T-helper 2 cell treated with Interferon-gamma antibody and Interleukin-4, amounts not matched to agents 100 ng/mL and 5 ng/mL, for 36 hours (primary cell): ENCODE measurements around the gene VANGL2. TPM values are rescaled to one million over a fixed set of nuclear protein-coding genes. Genes with fewer than 3 reads are reported as not detected.

Experiments
- intact Hi-C: fragments of 100-400 bp; cut with micrococcal nuclease; formaldehyde crosslinking; loops from one replicate; pipeline ENCODE4 v1.15.1; 2023
- total RNA-seq: library from RNA; stranded (reverse); gene quantifications from 2 replicates; pipeline ENCODE4 v1.2.3, GENCODE V29; 2022

VANGL2 gene
- total RNA-seq, 1 donor from 2014 or later, result not detected

DNA sequence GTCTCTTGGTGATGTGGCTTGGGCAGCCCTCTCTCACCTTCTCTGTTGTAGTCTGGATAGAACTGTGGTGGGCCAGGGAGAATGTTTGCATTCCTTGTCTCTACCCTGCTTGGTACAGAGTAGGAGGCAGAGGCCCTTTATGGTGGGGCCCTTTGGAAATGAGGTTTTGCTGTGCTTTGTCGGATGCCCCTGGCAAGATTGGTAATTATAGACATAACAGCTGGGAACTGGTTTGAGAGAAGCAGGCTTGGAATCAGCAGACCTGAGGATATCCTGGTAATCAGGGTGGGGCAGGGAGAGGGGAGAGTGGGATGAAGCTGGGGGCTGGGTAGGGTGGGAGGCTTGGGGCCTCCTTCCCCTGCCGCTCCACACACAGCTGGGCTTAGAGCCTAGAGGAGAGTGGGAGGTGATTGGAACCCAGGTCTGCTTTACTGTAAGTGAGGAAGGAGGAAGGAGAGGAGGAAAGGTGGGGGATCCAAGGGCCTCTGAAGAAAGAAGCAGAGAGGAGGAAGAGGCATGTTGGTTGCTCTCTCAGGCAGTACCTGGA is 5.0 kb downstream of the VANGL2 start:
- intact Hi-C loops, result no loop called here

DNA sequence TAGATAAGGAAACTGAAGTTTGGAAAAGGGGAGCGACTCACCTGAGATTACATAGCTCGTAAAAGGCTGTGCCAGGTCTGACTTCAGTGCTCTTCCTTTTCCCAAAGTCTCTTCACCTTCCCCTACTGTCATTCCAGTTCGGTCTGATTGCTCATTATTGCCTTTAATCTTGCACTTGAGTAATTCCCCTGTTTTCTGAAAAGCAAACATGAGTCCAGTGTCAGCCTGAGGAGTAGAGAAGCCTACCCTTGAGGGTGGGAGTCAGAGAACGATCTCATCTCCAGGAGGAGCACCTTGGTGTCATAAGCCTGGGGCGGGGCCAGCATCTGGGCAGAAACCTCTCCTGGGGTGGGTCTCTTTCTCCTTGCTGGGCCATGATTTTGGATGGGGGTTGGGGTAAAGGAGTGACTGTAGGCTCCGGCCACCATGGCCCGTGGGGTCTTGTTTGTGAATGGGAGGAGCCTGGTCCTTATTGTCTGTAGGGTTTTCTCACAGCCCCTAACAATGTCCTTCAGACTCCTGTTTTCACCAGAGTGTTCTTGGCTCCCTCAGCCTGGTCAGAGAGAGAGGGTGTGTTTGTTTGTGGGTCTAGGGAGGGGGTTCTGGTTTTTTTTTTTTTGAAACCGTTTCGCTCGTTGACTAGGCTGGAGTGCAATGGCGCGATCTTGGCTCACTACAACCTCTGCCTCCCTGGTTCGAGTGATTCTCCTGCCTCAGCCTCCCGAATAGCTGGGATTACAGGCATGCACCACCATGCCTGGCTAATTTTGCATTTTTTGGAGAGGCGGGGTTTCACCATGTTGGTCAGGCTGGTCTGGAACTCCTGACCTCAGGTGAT is 6.0 kb downstream of the VANGL2 start:
- intact Hi-C loops, result no loop called here

DNA sequence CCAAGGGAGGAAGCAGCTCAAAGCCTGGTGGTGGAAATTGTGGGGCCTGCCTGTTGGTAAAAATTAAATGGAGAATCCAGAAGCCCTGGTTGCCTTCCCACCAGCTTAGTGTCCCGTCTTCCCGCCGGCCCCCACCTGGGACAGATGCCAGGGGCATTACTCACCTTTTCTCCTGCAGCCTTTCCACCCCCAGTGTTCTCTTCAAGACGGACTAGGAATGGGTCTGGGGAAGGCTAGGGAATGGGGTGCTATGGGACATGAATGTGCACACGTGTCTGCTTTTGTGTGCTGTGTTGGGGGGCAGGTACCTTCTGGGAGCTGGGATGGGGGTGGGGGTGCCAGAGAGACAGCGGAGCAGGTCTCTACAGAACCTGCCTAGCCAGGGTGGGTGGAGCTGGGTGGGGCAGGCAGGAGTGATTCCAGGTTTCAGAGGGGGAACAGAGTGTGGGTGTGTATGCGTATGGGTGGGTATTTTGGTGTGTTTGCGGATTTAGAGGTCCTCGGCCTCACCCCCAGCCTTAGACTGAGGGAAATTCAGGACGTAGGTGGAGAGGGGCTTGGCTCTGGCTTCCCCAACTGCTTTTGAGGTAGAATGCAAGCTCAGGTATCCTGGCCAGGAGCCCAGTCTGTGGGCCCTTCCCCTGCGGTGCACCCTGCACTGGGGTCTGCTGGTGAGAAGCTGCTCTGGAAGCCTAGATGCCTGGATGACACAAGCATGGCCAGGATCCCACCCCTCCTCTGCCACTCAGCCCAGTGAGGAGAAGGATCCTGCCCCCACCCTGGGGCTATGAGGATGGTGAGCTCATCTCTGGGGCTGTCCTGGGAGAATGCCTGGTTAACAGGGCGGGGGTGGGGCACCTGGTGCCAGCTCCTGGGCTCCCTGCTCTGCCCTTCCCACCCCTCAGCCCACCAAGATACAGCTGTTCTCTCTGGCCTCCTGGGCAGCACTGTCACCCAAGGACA is 7.8 kb downstream of the VANGL2 start:
- intact Hi-C loops, result no loop called here

DNA sequence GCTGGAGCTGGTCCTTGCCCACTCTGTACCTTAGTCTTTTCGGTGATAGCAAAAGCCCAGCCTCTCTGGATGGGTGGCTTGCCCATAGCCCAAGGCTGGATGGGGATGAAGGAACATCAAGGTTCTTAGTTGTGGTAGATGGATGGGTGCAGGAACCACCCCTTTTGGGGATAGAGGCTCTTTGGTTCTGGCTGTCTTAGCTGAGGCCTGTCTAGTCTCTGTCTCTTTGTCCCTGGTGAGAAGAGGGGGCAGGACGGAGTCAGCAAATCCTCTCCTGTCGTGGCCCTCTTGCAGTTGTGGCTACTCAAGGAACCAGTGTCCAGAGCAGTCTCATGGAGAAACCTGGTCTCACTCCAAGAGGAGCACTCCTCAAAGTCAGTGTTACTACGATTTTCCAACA is 8.5 kb downstream of the VANGL2 start:
- intact Hi-C loops, result no loop called here

DNA sequence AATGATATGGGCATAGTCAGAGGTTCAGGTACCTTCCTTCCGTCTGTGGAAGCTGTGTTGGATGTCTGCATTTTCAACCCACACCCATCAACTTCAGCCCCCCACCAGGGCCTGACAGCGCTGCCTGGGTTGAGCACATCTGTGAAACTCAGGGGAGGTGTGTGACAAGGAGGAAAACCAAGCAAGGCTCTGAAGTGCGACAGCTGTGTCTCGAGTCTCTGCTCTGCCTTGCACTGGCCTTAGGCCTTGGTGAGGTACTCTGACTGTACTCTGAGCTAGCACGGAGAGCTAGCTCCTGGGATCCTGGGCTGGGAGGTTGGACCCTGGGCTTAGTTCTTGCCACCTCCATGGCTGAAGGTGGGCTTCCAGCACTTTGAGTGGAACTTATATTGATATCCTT is 9.1 kb downstream of the VANGL2 start:
- intact Hi-C loops, result no loop called here

DNA sequence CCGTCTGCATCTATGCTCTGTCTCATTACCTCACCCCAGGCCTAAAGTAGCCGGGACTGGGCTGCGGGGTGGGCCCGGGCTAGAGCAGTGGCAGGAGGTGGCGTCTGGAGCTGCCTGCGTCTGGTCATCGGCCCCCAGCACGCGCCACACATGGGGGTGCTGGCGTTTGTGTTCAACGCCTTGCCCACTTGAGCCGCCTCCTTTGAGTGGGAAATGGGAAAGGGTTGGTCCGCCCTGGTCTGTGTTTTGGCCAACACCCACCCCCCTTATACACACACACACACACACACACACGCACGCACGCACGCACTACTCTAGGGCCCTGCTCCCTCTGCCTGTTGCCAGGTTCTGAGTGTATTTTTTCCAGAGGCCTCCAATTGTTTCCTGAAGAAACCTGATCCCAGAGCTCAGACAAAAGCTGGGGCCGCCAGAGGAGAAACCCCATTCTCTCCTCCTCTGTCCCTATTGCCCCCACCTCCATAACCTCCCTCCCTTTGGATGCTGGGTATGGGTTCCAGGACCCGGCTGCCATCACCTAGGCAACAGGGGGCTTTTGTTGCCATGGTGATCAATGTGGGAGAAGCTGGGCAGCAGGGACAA is 10.1 kb downstream of the VANGL2 start:
- intact Hi-C loops, result no loop called here

DNA sequence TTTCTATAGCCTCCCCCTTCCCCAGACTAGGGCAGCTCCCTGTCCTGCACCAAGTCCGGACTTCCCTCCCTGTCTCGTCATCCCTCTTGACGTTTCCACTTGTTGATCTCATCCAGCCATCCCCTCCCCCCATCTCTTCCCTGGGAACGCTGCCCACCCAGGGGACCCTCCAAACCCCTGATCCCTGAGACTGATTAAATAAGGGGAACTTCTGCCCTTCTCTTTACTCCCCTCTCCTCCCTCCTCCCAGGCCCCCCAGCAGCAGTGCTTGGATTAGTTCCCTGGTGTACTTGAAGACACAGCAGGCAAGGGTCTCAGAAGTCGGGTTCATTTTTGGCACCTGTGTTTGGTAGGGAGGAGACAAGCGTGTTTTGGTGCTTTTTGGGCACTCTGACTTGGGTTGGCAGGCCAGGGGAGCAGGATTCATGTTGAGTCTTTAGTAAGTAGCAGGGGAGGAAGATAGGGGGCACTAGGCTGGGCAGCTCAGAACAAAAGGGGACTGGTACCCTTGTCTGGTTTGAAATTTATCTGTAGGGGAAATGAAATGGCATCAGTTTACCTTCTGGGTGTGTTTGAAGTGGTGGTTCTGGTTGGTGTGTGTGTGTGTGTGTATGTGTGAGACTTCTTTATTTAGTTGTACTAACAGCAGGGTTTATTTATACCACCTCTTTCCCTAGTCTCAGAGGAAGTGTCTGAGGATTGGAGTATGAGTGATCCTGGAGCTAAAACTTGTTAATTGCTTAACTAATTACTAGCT is 11.1 kb downstream of the VANGL2 start:
- intact Hi-C loops, result no loop called here

DNA sequence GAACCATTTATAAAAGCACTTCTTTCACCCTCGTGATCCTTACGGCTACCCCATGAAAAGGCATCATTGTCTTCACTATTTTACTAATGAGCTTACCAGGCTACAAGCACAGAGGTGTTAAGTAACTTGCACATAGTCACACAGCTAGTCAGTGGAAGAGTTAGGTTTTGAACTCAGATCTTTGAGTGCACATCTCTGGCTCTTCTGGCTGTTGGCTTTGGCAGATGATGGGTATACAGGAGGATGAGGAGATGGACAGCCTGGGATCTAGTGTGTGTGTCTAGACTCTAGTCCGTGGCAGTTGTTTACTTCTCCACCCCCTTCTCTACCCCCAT is 11.6 kb downstream of the VANGL2 start:
- intact Hi-C loops, result no loop called here

DNA sequence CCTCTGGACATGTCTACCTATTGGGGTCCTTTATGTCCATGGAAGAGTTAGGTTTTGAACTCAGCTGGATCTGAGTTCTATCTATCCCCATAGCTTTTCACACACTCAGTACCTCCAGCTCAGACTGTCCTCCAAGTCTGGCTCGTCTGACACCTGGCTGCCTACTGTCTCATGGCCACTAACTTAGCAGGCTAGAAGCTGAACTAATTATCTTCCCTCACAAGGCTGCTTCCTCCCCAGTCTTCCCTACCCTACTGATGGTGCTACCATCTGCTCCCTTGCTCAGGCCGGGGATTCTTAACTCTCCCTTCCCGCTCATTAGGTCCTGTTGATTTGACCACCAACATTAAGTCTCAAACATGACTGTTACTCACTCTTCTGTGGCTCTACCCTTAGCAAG is 13.4 kb downstream of the VANGL2 start:
- intact Hi-C loops, result no loop called here

DNA sequence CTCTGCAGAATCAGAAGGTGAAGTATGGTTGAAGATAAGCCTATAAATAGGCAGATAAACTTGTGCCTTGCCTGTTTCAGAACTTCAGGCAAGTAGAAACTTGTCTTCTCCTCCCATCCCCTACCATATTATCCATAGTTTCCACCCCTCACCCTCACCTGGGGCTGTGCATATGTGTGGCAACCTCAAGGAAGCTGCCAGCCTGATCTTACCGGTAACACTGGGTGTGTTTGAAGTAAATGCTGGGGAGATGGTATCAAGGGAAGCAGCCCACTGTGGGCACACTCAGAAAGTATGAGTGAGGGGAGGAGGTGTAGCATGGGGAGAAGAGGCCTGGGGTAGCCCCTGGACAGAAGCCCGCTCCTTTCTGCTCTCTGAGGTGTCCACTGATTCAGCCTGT is 14.5 kb downstream of the VANGL2 start:
- intact Hi-C loops, result no loop called here

DNA sequence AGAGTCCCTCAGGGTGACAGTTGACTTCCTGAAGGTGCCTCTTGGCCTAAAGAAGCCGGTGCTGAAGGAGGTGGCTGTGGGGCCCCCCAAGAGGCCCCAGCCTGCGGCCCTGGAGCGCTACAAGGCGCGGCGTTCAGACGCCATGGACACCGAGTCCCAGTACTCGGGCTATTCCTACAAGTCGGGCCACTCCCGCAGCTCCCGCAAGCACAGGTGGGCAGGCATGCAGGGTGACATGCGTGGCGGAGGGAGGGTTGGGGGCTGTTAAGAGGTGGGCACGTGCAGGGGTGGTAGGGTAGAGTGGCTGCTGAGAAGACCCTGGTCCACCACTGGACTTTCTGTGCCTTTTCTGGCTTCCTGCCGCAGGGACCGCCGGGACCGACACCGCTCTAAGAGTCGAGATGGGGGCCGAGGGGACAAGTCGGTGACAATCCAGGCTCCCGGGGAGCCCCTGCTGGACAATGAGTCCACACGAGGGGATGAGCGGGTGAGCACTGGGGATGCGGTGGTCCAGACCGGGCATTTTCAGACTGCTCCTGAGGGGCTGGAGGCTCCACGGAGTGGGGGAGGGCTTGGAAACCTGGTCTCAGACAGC is 15.4 kb downstream of the VANGL2 start:
- intact Hi-C loops, result no loop called here

DNA sequence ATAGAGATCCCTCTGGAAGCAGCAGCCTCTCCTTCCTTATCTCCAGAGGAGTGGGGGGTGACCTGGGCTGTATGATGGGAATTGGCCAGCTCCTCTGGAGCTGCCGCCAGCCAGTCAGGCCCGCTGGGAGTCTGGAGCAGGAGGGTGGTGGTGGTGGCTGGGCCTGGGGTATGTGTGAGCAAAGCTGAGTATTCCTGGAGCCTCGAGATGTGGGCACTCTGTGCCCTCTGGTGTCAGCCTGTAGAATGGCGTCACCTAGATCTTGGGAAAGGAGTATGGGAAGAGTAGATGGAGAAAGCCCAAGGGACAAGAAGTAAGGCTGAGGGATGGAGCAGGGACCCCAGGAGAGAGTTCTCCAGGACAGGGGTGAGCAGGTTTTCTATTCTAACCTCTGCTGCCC is 16.0 kb downstream of the VANGL2 start:
- intact Hi-C loops, result no loop called here

DNA sequence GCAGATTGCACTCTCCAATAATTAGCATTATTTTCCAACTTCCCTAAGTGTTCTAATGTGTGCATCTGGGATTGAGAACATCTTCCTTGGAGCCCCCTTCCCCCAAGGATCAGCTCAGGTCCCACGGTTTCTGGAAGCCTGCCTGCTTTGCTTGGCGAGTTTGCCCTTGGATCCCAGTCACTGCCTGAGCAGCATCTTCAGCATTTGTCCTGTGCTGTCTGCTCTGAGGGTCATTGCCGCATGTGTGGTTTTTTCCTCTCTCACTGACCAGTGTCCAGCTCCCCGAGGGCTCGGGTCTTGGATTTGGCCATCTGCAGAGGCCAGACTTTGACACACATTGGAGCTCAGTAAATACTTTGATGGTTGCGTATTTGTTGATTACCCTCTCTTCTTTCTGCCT is 18.1 kb downstream of the VANGL2 start:
- intact Hi-C loops, result no loop called here

DNA sequence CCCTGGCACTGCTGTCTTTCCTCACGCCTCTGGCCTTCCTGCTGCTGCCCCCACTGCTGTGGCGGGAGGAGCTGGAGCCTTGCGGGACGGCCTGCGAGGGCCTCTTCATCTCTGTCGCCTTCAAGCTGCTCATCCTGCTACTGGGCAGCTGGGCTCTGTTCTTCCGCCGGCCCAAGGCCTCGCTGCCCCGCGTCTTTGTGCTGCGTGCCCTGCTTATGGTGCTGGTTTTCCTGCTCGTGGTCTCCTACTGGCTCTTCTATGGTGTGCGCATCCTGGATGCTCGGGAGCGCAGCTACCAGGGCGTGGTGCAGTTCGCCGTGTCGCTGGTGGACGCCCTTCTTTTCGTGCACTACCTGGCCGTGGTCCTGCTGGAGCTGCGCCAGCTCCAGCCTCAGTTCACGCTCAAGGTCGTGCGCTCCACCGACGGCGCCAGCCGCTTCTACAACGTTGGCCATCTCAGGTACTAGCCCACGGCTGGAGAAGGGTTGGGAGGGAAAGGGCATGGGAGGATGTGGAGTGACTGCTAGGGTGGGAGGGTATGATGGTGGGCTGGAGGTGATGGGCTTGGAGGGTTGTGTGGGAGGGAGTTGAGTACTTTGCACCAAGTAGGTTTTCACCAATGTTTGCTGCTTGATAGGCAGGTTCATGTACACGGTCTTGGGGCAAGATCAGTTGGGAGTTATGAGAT is 18.9 kb downstream of the VANGL2 start:
- intact Hi-C loops, result no loop called here

DNA sequence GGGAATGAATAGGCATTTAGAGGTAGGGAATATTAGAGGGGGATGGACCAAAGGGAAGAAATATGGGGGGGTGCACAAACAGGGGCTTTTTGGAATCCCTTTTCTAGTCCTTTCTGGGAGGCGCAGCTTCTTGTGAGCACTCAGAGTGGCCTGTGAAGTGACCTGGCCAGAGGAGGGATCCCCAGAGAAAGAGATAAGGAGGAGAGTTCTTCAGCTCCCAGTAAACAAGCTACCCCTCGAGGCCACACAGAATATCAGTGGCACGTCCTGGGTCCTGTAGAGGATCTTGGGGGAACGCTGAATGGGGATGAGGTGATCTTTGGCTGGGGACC is 19.4 kb downstream of the VANGL2 start:
- intact Hi-C loops, result no loop called here

DNA sequence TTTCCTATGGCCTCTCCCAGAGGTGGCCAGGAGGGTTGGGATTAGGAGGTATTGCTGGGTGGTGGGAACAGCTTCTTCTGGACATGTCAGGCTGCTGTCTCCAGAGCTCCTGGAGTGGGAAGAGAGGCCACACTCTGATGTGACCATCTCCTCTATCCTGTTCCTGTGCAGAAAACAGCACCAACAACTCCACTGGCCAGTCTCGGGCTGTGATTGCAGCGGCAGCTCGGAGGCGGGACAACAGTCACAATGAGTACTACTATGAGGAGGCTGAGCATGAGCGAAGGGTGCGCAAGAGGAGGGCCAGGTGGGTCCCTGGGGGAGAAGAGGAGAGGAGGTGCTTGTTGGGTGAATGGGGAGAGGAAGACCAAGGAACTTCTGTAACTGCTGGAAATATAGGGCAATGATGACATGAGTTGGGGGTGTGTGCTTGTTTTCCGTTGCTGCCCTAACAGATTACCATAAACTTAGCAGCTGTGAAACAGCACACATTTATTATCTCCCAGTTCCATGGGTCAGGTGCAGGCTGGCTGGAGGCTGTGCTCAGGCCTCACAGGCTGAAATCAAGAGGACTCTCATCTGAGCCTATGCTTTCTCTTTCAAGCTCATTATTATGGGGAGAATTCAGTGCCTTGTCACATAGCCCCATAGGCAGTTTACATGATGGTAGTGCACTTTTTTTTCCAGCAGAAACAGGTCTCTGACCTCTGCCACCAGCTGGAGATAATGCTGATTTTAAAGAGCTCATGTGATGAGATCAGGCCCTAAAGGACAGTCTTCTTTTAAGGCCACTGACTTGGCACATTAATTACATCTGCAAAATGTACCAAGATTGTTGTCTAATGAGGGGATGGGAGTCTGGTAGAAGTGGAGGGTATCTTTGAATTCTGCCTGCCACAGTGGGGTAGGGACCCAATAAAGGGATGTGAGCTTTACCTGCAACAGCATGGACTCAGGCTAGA is 20.8 kb downstream of the VANGL2 start:
- intact Hi-C loops, result no loop called here

DNA sequence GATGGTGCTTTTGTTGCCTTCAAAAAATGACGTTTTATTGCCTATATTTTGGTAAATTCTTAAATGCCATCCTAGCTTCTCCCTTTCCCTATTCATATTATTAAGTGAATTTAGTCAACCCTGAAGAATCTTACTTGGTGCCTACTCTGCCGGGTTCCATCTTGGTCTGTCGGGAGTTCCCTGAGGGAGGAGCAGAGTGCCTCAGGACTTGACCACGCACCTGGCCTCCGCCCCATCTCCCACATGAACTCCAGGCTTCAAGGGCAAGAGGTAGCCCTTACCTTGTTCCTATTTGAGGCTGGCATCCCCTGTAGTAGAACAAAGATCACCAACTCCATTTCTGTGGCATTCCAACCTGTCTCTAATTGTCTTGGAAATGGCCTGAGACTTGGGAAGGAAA is 21.5 kb downstream of the VANGL2 start:
- intact Hi-C loops, result no loop called here

DNA sequence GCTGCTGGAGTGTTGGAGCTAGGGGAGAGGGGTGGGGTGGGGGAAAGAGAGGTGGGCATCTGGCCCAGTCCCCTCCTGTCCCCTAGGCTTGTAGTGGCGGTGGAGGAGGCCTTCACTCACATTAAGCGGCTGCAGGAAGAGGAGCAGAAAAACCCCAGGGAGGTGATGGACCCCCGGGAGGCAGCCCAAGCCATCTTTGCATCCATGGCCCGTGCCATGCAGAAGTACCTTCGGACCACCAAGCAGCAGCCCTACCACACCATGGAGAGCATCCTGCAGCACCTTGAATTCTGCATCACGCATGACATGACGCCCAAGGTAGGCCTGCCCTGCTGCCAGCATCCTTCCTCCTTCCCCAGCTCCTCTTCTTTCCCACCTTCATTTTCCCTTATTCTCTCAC is 23.6 kb downstream of the VANGL2 start:
- intact Hi-C loops, result no loop called here

DNA sequence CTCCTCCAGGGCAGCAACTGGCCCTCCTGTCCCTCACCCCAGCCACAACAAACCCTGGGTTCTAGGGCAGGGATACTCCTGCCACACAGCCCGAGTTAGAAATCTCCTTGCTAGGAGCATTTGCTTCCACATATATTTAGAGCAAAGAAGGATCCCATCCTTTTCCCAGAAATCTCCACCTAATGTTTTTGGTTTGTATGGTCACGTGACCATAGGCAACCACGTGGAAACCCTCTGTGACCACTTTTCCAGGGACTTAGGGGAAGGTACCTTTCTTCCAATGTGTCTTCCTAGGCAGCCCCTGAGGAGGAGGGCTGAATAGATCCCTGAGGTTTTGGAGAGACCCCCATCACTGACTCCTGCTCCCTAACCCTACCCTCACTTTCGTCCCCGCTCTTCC is 25.5 kb downstream of the VANGL2 start:
- intact Hi-C loops, result no loop called here
